H1 (cell line): ENCODE results near the gene GBE1. TPM values are rescaled to one million over a fixed set of nuclear protein-coding genes. Genes with fewer than 3 reads are reported as not detected.

Experiments
- CTCF ChIA-PET: fragments of 300-600 bp; sonication (Branson Sonifier 250); formaldehyde crosslinking; loops from one replicate; lab custom pipeline; 2021; ENCODE audit not compliant: partially characterized antibody; lab: Charles Lee
- POLR2A ChIA-PET: fragments of 300-600 bp; sonication (Branson Sonifier 250); formaldehyde crosslinking; loops from one replicate; lab custom pipeline; 2021; ENCODE audit warnings: inconsistent platforms; ENCODE audit not compliant: partially characterized antibody; lab: Charles Lee
- DNase-seq, 2 experiments: peaks; one replicate each; pipeline versions ENCODE4 v3.0.0 to v3.0.0-alpha.2; 2010 to 2022; ENCODE audit warnings: low spot score in 2 of 2, low read depth in 1 of 2, mixed read lengths in 1 of 2
- FAIRE-seq: peaks from 2 replicates; lab custom pipeline; 2011; peaks lifted over from hg19 to GRCh38; lab: Jason Lieb, UNC
- H2AFZ ChIP-seq: 2 replicates; pipeline ENCODE4 v1.8.1; 2012; ENCODE audit warnings: low read length, inconsistent platforms
- H2AK5ac ChIP-seq: 2 replicates; pipeline ENCODE4 v1.6.1; 2013; ENCODE audit warnings: low read depth, low read length
- H2BK120ac ChIP-seq: replicated peaks from 2 replicates; pipeline ENCODE3; 2013; ENCODE audit warnings: low read depth, low read length, inconsistent platforms
- H2BK12ac ChIP-seq: 2 replicates; pipeline ENCODE4 v1.6.1; 2013; ENCODE audit warnings: low read depth, low read length
- H2BK15ac ChIP-seq: 2 replicates; pipeline ENCODE4 v1.6.1; 2013; ENCODE audit warnings: low read length
- H2BK20ac ChIP-seq: 2 replicates; pipeline ENCODE4 v1.6.1; 2013; ENCODE audit warnings: low read length
- H2BK5ac ChIP-seq: 2 replicates; pipeline ENCODE4 v1.6.1; 2013; ENCODE audit warnings: low read depth, low read length
- H3K14ac ChIP-seq: 2 replicates; pipeline ENCODE4 v1.6.1; 2013; ENCODE audit warnings: inconsistent platforms; ENCODE audit not compliant: insufficient read length
- H3K18ac ChIP-seq: 2 replicates; pipeline ENCODE4 v1.6.1; 2013; ENCODE audit warnings: low read length; ENCODE audit errors: extremely low read depth
- H3K23ac ChIP-seq: 2 replicates; pipeline ENCODE4 v1.6.1; 2013; ENCODE audit warnings: inconsistent platforms; ENCODE audit not compliant: insufficient read length
- H3K23me2 ChIP-seq: 2 replicates; pipeline ENCODE4 v1.6.1; 2013; ENCODE audit warnings: low read depth, low read length
- H3K27ac ChIP-seq: 2 replicates; pipeline ENCODE4 v1.6.1; 2011; ENCODE audit warnings: low read depth, low read length, inconsistent platforms
- H3K27me3 ChIP-seq, 4 experiments: replicated peaks in 1 of 4; 1 replicate in 1 of 4; 2 replicates in 3 of 4; pipeline versions ENCODE4 v1.6.1 to v1.8.1; 2011 to 2013; ENCODE audit warnings: low read length in 3 of 4, mild to moderate bottlenecking in 3 of 4, inconsistent platforms in 2 of 4, mixed read lengths in 2 of 4, moderate library complexity in 1 of 4; ENCODE audit not compliant: control insufficient read depth in 3 of 4, insufficient read depth in 3 of 4; ENCODE audit errors: extremely low read depth in 1 of 4
- H3K36me3 ChIP-seq, 4 experiments: 2 replicates each; pipeline versions ENCODE4 v1.6.1 to v1.8.1; 2011 to 2013; ENCODE audit warnings: mild to moderate bottlenecking in 4 of 4, low read length in 3 of 4, moderate library complexity in 2 of 4, control low read depth in 1 of 4, inconsistent platforms in 1 of 4; ENCODE audit not compliant: insufficient read depth in 4 of 4, control insufficient read depth in 2 of 4
- H3K4ac ChIP-seq: replicated peaks from 2 replicates; pipeline ENCODE3; 2013; ENCODE audit warnings: low read length, low read depth, mixed read lengths, inconsistent platforms; ENCODE audit not compliant: insufficient read length
- H3K4me1 ChIP-seq, 4 experiments: replicated peaks in 1 of 4; 1 replicate in 1 of 4; 2 replicates in 3 of 4; pipeline versions ENCODE4 v1.6.1 to v1.8.1; 2011 to 2013; ENCODE audit warnings: low read length in 3 of 4, inconsistent platforms in 2 of 4, mixed read lengths in 1 of 4; ENCODE audit not compliant: insufficient read depth in 4 of 4, control insufficient read depth in 3 of 4
- H3K4me2 ChIP-seq, 2 experiments: 2 replicates each; pipeline versions ENCODE4 v1.6.1 to v1.8.1; 2011 to 2013; ENCODE audit warnings: low read depth in 2 of 2, low read length in 2 of 2, control low read depth in 1 of 2, inconsistent platforms in 1 of 2, mild to moderate bottlenecking in 1 of 2; ENCODE audit not compliant: insufficient read depth in 1 of 2
- H3K4me3 ChIP-seq, 4 experiments: fragments of 200-600, 300-600 bp in 1 of 4; sonication (generic), shearing (Covaris generic), sonication (Bioruptor Twin) in 1 of 4; 2 replicates each; pipeline versions ENCODE4 v1.5.1 to v1.8.1; 2011 to 2016; ENCODE audit warnings: low read length in 4 of 4, low read depth in 3 of 4, control low read depth in 2 of 4, inconsistent platforms in 2 of 4, mild to moderate bottlenecking in 2 of 4, mixed read lengths in 1 of 4, moderate library complexity in 1 of 4; ENCODE audit not compliant: insufficient read depth in 2 of 4; ENCODE audit errors: extremely low read depth in 1 of 4
- H3K56ac ChIP-seq: replicated peaks from 2 replicates; pipeline ENCODE3; 2013; ENCODE audit warnings: low read depth, mild to moderate bottlenecking, mixed read lengths, low read length, inconsistent platforms; ENCODE audit not compliant: insufficient read length
- H3K79me1 ChIP-seq: 2 replicates; pipeline ENCODE4 v1.6.1; 2013; ENCODE audit warnings: low read depth, low read length, control low read depth
- H3K79me2 ChIP-seq, 2 experiments: 2 replicates each; pipeline versions ENCODE4 v1.6.1 to v1.8.1; 2012 to 2013; ENCODE audit warnings: low read length in 2 of 2, mild to moderate bottlenecking in 2 of 2, inconsistent platforms in 1 of 2; ENCODE audit not compliant: insufficient read depth in 2 of 2, control insufficient read depth in 1 of 2
- H3K9ac ChIP-seq, 4 experiments: replicated peaks in 1 of 4; 1 replicate in 1 of 4; 2 replicates in 3 of 4; pipeline versions ENCODE4 v1.6.1 to v1.8.1; 2011 to 2013; ENCODE audit warnings: low read depth in 3 of 4, low read length in 3 of 4, control low read depth in 2 of 4, mild to moderate bottlenecking in 2 of 4, moderate library complexity in 2 of 4, inconsistent platforms in 1 of 4; ENCODE audit errors: extremely low read depth in 1 of 4
- H3K9me3 ChIP-seq, 2 experiments: 2 replicates each; pipeline versions ENCODE4 v1.6.1 to v1.8.1; 2012 to 2013; ENCODE audit warnings: mild to moderate bottlenecking in 2 of 2, moderate library complexity in 2 of 2, control low read depth in 1 of 2, inconsistent platforms in 1 of 2, low read depth in 1 of 2, low read length in 1 of 2, mixed read lengths in 1 of 2; ENCODE audit not compliant: insufficient read depth in 2 of 2
- H4K20me1 ChIP-seq, 2 experiments: replicated peaks in 1 of 2; 2 replicates each; pipeline versions ENCODE3 to v1.8.1; 2011 to 2013; ENCODE audit warnings: inconsistent platforms in 2 of 2, low read length in 2 of 2, mild to moderate bottlenecking in 1 of 2; ENCODE audit not compliant: insufficient read depth in 2 of 2, control insufficient read depth in 1 of 2
- H4K5ac ChIP-seq: 2 replicates; pipeline ENCODE4 v1.6.1; 2013; ENCODE audit warnings: low read length, low read depth, mixed read lengths, inconsistent platforms; ENCODE audit not compliant: insufficient read length
- H4K8ac ChIP-seq: 2 replicates; pipeline ENCODE4 v1.8.0; 2013; ENCODE audit warnings: mild to moderate bottlenecking, moderate library complexity, low read length, inconsistent platforms; ENCODE audit not compliant: insufficient read depth; ENCODE audit errors: extremely low read depth
- H4K91ac ChIP-seq: replicated peaks from 2 replicates; pipeline ENCODE3; 2013; ENCODE audit warnings: low read length, mixed read lengths, inconsistent platforms; ENCODE audit not compliant: insufficient read length
- BACH1 ChIP-seq: IDR thresholded peaks from 2 replicates; pipeline ENCODE4 v1.6.1; 2012; ENCODE audit warnings: low read length, improper control_type of control experiment
- CBX8 ChIP-seq: fragments of 300-800, 300-1000 bp; sonication (generic); IDR thresholded peaks from 2 replicates; pipeline ENCODE4 v1.7.1; 2016; ENCODE audit warnings: low read depth, low read length, borderline replicate concordance
- CREB1 ChIP-seq: IDR thresholded peaks from 2 replicates; pipeline ENCODE4 v1.6.1; 2012; ENCODE audit warnings: inconsistent platforms
- EP300 ChIP-seq, 2 experiments: IDR thresholded peaks; 1 replicate in 1 of 2; 2 replicates in 1 of 2; pipeline ENCODE4 v1.6.1; 2011 to 2012; ENCODE audit warnings: low read depth in 2 of 2, low read length in 2 of 2, mild to moderate bottlenecking in 2 of 2, borderline replicate concordance in 1 of 2, inconsistent platforms in 1 of 2, moderate library complexity in 1 of 2
- EZH2 ChIP-seq: fragments of 200-600 bp; sonication (generic); IDR thresholded peaks from 2 replicates; pipeline ENCODE4 v1.7.1; 2012; ENCODE audit warnings: low read depth, mild to moderate bottlenecking, moderate library complexity, low read length, inconsistent platforms; ENCODE audit not compliant: severe bottlenecking
- GTF2F1 ChIP-seq: IDR thresholded peaks from 2 replicates; pipeline ENCODE4 v1.6.1; 2012; ENCODE audit warnings: low read depth, low read length, improper control_type of control experiment, borderline replicate concordance
- KDM1A ChIP-seq: fragments of 200-600, 300-600 bp; sonication (generic); IDR thresholded peaks from 2 replicates; pipeline ENCODE4 v1.7.1; 2016; ENCODE audit warnings: mild to moderate bottlenecking, low read length, borderline replicate concordance
- MAFK ChIP-seq: IDR thresholded peaks from 2 replicates; pipeline ENCODE4 v1.6.1; 2012; ENCODE audit warnings: low read depth, mild to moderate bottlenecking, improper control_type of control experiment, low read length
- RAD21 ChIP-seq, 2 experiments: IDR thresholded peaks in 1 of 2; conservative IDR thresholded peaks in 1 of 2; 2 replicates each; pipeline ENCODE4 v1.6.1; 2011; ENCODE audit warnings: low read depth in 2 of 2, low read length in 2 of 2, improper control_type of control experiment in 1 of 2, inconsistent platforms in 1 of 2, mild to moderate bottlenecking in 1 of 2, moderate library complexity in 1 of 2
- RFX5 ChIP-seq: IDR thresholded peaks from 2 replicates; pipeline ENCODE4 v1.6.1; 2011; ENCODE audit warnings: low read depth, low read length, improper control_type of control experiment, borderline replicate concordance
- SIN3A ChIP-seq, 2 experiments: IDR thresholded peaks in 1 of 2; conservative IDR thresholded peaks in 1 of 2; 2 replicates each; pipeline ENCODE4 v1.6.1; 2011 to 2012; ENCODE audit warnings: low read length in 2 of 2, improper control_type of control experiment in 1 of 2, low read depth in 1 of 2, mild to moderate bottlenecking in 1 of 2
- SIRT6 ChIP-seq: IDR thresholded peaks from one replicate; pipeline ENCODE4 v1.7.1; 2012; ENCODE audit warnings: low read length, inconsistent platforms
- TAF7 ChIP-seq: optimal IDR thresholded peaks from 2 replicates; pipeline ENCODE3; 2011; ENCODE audit warnings: low read depth, mild to moderate bottlenecking, inconsistent platforms, low read length, moderate library complexity, borderline replicate concordance
- TEAD4 ChIP-seq: IDR thresholded peaks from 2 replicates; pipeline ENCODE4 v1.6.1; 2012; ENCODE audit warnings: low read depth, low read length, inconsistent platforms, mixed read lengths
- YY1 ChIP-seq: IDR thresholded peaks from 2 replicates; pipeline ENCODE4 v1.6.1; 2011; ENCODE audit warnings: low read depth, mild to moderate bottlenecking, low read length
- WGBS, 2 experiments: shearing (Covaris generic) in 1 of 2; methylation state at CpG; one replicate each; pipeline versions ENCODE4 v1.1.6 to v1.1.7; 2013 to 2015; ENCODE audit warnings: low lambda C conversion rate in 2 of 2, mixed read lengths in 2 of 2, inconsistent platforms in 1 of 2, low coverage in 1 of 2, missing lambda C conversion rate in 1 of 2; ENCODE audit not compliant: insufficient replicate concordance in 2 of 2, insufficient coverage in 1 of 2, insufficient read length in 1 of 2; ENCODE audit errors: extremely low coverage in 1 of 2, missing lambda C conversion rate in 1 of 2; 5-methylcytosine and 5-hydroxymethylcytosine counted together
- polyA plus RNA-seq, 7 experiments: library from polyadenylated mRNA; depleted of rRNA in 3 of 7; stranded (reverse) in 5 of 7; unstranded in 2 of 7; fragments of >200 nt in 5 of 7; fragments of 200-250 nt in 2 of 7; gene quantifications; 1 replicate in 5 of 7; 2 replicates in 1 of 7; 4 replicates in 1 of 7; pipeline versions ENCODE4 v1.2.1 to v1.2.3, GENCODE V29; 2011 to 2013; ENCODE audit warnings: missing spikeins in 2 of 7, mixed read lengths in 2 of 7
- total RNA-seq: library from RNA; stranded (reverse); fragmentation: NEBNext Ultra II Directional; extraction: Animal tissue kit (Norgen Biotek cat#: 25700); gene quantifications from 2 replicates; pipeline ENCODE4 v1.2.1, GENCODE V29; 2021

Gene GBE1
- total and polyA plus RNA-seq, 2 of the 8 experiments (the other 6 are each of a cell fraction or from before 2014, with no cell fraction given) = 3.3 to 7.3 TPM

GRCh38 chr3:81544385-81544784 is 217.1 kb downstream of the GBE1 start:
- Histone ChIP-seq H2BK12ac (no peak overlapping the region), H4K5ac (no peak overlapping the region), H2BK15ac (no peak overlapping the region), H2BK5ac (no peak overlapping the region), H4K91ac (no peak overlapping the region), H3K9me3 (peaks cover 10 to 13% of the 10 kb centered on the region in 2 experiments; a peak in 3 of 4 replicates), H2AK5ac (no peak overlapping the region), H3K27ac (no peak overlapping the region), H3K4me2 (no peak overlapping the region), H4K8ac (no peak overlapping the region), H3K4me3 (no peak overlapping the region), H2BK20ac (no peak overlapping the region), H4K20me1 (peaks cover 0 to 1% of the 10 kb centered on the region in 2 experiments), H3K9ac (no peak overlapping the region), H3K56ac (no peak overlapping the region), H3K79me1 (no peaks in the 10 kb centered on the region), H2BK120ac (no peak overlapping the region), H3K14ac (no peak overlapping the region), H3K36me3 (no peaks in the 10 kb centered on the region), H2AFZ (no peak overlapping the region), H3K23me2 (no peaks in the 10 kb centered on the region; the same call in 1 of the 2 replicates), H3K23ac (no peak overlapping the region), H3K18ac (no peak overlapping the region), H3K79me2 (no peaks in the 10 kb centered on the region), H3K4me1 (no peaks in the 10 kb centered on the region), H3K4ac (no peak overlapping the region), H3K27me3 (no peaks in the 10 kb centered on the region)
- WGBS, 2 experiments = 95% methylated on average over 4 of the region's 4 CpGs; no CpG with 5 or more reads in 1 of the 2 experiments
- ChIA-PET POLR2A (no interaction called here), CTCF (no interaction called here)
- no peak for FAIRE-seq
- DNase-seq = no peak
- TF ChIP-seq EZH2 (no peak), CBX8 (no peak), BACH1 (no peak), MAFK (no peak), KDM1A (no peak), SIN3A (conservative IDR thresholded peaks at IDR 0.05 in 1 of 2, IDR thresholded peaks at IDR 0.05 in 1 of 2; ENCODE audit: low read depth in 1 of 2, low read length in 2 of 2) (no peak), TEAD4 (no peak), EP300 (IDR thresholded peaks at IDR 0.05; ENCODE audit: borderline replicate concordance in 1 of 2, low read depth in 2 of 2, low read length in 2 of 2) (no peak), TAF7 (no peak), CREB1 (no peak), RAD21 (IDR thresholded peaks at IDR 0.05 in 1 of 2, conservative IDR thresholded peaks at IDR 0.05 in 1 of 2; ENCODE audit: low read depth in 2 of 2, low read length in 2 of 2) (no peak), YY1 (no peak), SIRT6 (no peak), GTF2F1 (no peak), RFX5 (no peak)
